GM19438 (cell line): ENCODE data around the gene GLCE.

Experiments
- ATAC-seq: cut with Tn5 transposase; IDR thresholded peaks from one replicate; pipeline ENCODE4 v1.9.1; 2021; ENCODE audit warnings: low read depth; ENCODE audit not compliant: unreplicated experiment

The GLCE gene

GRCh38 chr15:69194025-69194827, 33.8 kb downstream of the GLCE start:
- ATAC-seq: no peak

GRCh38 chr15:69194854-69195253, 34.4 kb downstream of the GLCE start:
- ATAC-seq: no peak

GRCh38 chr15:69200832-69201745, 40.7 kb downstream of the GLCE start:
- ATAC-seq: no peak

- no peak for ATAC-seq
Measured at GRCh38 chr15:69206079-69206478, 45.6 kb downstream of the GLCE start.

- no peak for ATAC-seq
Measured at GRCh38 chr15:69209661-69210060, 49.2 kb downstream of the GLCE start.

GRCh38 chr15:69210574-69210973, 50.1 kb downstream of the GLCE start:
- ATAC-seq: no peak

- ATAC-seq: no peak
Measured at GRCh38 chr15:69213786-69214185, 53.4 kb downstream of the GLCE start.

DNA sequence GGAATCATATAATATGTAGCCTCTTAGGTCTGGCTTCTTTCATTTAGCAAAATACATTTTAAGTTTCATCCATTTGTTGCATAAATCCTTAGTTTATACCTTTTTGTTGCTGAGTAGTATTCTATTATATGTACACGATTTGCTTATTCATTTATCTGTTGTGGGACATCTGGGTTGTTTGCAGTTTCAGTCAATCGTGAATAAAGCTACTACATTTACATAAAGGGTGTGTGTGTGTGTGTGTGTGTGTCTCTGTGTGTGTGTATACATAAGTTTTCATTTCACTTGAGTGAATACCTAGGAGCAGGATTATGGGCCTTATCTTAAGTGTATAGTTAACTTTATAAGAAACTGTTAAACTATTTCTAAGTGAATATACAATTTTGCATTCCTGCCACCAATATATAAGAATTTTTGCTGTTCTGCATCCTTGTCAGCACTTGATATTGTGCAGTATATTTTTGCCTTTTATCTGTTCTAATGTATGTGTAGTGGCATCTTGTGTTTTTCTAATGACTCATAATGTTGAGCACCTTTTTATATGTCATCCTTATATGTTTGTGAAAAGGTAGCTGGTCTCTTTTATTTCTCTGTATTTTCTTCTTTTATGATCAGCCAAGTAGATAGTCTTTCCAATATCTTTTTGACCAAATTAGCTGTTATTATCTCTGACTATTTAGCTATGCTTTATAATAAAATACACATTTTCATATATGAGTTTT, 55.0 kb downstream of the GLCE start:
- no peak for ATAC-seq

- no peak for ATAC-seq
Measured at GRCh38 chr15:69217381-69217780, 56.9 kb downstream of the GLCE start.

GRCh38 chr15:69219690-69220089, 59.3 kb downstream of the GLCE start:
- no peak for ATAC-seq

DNA sequence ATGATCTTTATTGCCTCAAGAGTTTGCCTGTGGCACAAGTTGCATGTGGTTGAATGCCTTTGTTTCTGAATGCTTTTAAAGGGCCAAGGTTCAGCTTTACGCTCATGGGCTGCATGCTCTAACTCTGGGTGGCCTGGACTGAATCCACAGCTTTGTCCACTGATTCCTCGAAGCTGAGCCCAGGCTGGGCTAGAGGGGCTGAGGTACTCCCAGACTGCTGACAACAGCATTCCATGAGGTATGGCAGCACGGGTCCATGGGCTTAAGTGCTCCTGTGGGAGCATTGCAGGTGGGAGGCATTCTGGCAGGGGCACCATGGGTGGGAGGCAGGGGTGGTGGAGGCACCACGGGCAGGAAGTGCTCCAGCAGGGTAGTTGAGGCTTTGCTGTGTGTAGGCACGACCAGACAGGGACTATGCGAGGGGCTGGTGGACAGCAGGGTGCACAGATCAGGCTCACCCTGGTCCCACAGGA, 61.6 kb downstream of the GLCE start:
- ATAC-seq: no peak

- ATAC-seq: no peak
Measured at GRCh38 chr15:69223083-69223813, 62.8 kb downstream of the GLCE start.

DNA sequence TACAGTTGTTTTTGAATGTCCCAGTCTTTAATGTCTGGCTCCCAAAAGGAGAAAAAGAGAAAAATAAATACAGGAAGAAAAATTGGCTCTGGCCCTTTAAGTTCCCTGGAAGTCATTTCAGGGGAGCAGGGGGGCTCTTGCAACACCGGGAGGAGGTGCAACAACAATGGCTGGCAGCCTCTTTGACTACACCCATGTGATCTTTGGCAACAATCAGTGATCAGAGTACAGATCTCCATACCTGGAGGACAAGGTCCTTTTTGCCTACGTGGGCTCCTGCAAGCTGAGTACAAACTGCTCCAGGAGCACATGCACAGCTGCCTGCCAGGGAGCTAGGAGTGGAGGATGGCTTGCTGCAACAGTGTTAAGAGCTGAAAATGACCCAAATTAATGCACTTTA, 63.9 kb downstream of the GLCE start:
- no peak for ATAC-seq

DNA sequence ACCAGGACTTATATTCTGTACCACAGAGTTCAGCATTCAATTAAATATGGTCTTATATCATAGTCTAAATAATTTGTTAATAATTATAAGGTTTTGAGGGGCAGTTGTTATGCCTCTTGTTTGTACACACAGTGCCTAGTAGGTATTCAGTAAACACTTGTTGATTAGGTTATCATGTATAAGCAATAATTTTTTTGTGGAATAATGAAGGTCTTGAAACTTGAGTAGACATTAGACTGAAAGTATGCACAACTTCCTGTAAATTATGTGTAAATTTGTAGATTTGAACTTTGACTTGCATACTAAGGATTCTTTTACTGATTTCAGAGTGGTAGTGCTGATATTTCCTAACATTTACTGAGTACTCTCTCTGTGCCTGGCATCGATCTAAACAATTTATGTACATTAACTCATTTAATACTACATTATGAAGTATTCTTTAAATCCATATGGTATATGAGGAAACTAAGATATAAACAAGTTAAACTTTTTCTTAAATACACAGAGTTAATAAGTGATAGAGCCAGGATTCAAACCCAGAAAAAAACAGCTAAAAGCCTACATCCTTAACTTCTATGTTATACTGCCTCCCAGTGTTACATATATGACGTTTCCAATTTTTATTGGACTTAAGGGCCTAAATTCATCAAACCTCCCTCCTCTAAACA, 65.1 kb downstream of the GLCE start:
- ATAC-seq: no peak

- no peak for ATAC-seq
Measured at GRCh38 chr15:69226023-69226355, 65.6 kb downstream of the GLCE start.

DNA sequence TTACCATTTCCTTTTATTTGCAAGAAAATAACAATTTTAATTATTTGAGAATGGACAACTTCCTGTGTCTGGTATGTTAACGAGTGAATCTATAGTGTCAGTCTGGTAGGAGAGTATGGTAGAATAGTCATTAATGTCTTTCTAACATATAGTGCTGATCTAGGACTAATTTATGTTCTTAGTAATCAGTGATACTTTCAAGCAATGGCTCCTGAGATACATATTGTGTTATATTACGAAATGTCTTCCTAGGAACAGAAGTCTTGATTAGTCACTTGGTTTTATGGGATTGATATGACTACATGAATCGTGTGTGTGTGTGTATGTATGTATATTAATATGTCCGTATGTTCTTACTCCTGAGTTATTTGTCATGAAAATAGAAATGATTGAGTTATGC, 71.7 kb downstream of the GLCE start:
- ATAC-seq: no peak

- ATAC-seq: no peak
Measured at GRCh38 chr15:69232765-69233164, 72.3 kb downstream of the GLCE start.

DNA sequence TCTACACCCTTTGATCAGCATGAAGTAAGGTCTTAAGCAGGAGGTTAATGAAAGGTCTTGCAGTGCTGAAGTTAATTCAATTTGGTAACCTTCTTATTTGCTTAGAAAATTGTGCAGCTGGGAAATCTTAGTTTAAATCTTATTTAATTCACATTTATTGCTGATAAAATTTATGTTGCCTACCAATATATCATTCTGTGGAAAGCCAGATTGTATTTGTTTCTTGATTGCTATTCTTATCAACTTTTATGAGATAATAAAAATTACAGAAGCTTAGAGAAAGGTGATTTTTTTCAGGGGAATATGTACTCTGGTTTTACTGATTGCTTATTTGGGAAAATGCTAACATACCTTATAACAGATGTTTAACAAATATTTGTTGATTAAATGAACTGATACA, 74.2 kb downstream of the GLCE start:
- no peak for ATAC-seq

DNA sequence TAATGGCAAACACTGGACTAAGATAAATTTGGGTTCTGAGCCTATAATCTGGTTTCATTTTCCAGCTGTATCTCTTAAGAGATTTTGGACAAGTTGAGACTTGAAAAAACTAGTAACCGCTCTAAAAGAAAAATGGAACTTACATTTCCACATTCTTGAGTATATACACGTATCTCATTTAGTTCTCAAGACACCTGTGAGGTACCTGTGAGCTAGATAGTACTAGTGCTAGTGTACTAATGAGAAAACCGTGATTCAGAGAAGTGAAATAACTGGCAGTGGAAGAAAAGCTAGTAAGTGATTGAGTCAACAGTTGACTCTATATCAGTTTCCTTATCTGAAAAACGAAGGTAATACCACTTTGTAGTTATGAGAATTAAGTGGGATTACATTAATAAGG, 76.1 kb downstream of the GLCE start:
- no peak for ATAC-seq

- no peak for ATAC-seq
Measured at GRCh38 chr15:69237718-69238117, 77.3 kb downstream of the GLCE start.
